Breast epithelium (tissue), 3 donors: ENCODE data around the gene LDLRAD4.

ENCODE experiments used
- POLR2A ChIP-seq: fragments of 450-650 bp; IDR thresholded peaks from one replicate; pipeline ENCODE4 v1.6.1; 2016; ENCODE audit warnings: antibody characterized with exemption, mild to moderate bottlenecking, moderate library complexity
- POLR2AphosphoS5 ChIP-seq, 3 donors: sonication (generic); formaldehyde crosslinking; IDR thresholded peaks; one replicate each; pipeline ENCODE4 v1.6.1; 2017; ENCODE audit warnings: antibody characterized with exemption in 3 of 3
- TF ChIP-seq, protein P1 (sequence below), 3 donors: fragments of 450-650 bp; IDR thresholded peaks; one replicate each; pipeline ENCODE4 v1.5.1; 2016 to 2017; ENCODE audit warnings: antibody characterized with exemption in 3 of 3, mild to moderate bottlenecking in 3 of 3, moderate library complexity in 3 of 3

DNA sequence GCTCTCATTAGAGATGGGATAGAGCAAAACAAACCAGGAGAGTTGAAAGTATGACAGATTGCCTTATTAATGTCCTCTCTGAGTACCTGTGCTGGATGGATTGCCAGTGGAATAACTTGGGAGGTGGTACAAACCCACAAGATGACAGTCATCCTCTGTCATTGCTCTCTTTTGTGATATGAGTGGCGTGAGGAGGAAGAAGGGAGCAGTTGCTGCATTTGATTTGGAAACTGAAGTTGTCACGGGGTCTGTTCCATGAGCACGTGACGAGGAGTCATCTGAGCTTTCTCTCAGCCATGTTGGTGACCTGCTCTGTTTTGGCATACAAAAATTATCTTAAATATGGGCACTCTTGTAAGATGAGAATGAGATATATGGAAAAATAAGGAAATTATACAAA lies 302.9 kb downstream of the LDLRAD4 start:
- TF ChIP-seq, protein P1, sequence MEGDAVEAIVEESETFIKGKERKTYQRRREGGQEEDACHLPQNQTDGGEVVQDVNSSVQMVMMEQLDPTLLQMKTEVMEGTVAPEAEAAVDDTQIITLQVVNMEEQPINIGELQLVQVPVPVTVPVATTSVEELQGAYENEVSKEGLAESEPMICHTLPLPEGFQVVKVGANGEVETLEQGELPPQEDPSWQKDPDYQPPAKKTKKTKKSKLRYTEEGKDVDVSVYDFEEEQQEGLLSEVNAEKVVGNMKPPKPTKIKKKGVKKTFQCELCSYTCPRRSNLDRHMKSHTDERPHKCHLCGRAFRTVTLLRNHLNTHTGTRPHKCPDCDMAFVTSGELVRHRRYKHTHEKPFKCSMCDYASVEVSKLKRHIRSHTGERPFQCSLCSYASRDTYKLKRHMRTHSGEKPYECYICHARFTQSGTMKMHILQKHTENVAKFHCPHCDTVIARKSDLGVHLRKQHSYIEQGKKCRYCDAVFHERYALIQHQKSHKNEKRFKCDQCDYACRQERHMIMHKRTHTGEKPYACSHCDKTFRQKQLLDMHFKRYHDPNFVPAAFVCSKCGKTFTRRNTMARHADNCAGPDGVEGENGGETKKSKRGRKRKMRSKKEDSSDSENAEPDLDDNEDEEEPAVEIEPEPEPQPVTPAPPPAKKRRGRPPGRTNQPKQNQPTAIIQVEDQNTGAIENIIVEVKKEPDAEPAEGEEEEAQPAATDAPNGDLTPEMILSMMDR (IDR thresholded peaks at IDR 0.05): no peak
- TF ChIP-seq POLR2A (no peak), POLR2AphosphoS5 (IDR thresholded peaks at IDR 0.05) (no peak)
